K562 (cell line): ENCODE data around the gene ENDOG. TPM values are rescaled to one million over a fixed set of nuclear protein-coding genes. Genes with fewer than 3 reads are reported as not detected.

Source experiments
- ATF3 ChIP-seq, 2 experiments: fragments of 450-650 bp in 1 of 2; sonication (generic) in 1 of 2; formaldehyde crosslinking in 1 of 2; IDR thresholded peaks in 1 of 2; conservative IDR thresholded peaks in 1 of 2; 2 replicates each; pipeline versions ENCODE4 v1.6.1 to v1.8.1; 2016 to 2023; ENCODE audit warnings: mild to moderate bottlenecking in 2 of 2, moderate library complexity in 2 of 2, inconsistent platforms in 1 of 2, missing genetic modification reagents in 1 of 2
- CC2D1A ChIP-seq: fragments of 450-650 bp; IDR thresholded peaks from 2 replicates; pipeline ENCODE4 v1.6.1; 2017; ENCODE audit warnings: mild to moderate bottlenecking
- HCFC1 ChIP-seq: IDR thresholded peaks from 2 replicates; pipeline ENCODE4 v1.6.1; 2012; ENCODE audit warnings: low read depth, low read length, improper control_type of control experiment
- L3MBTL2 ChIP-seq: fragments of 450-650 bp; IDR thresholded peaks from 2 replicates; pipeline ENCODE4 v1.6.1; 2016; ENCODE audit warnings: mild to moderate bottlenecking, moderate library complexity
- MAFF ChIP-seq: IDR thresholded peaks from 2 replicates; pipeline ENCODE4 v1.6.1; 2012; ENCODE audit warnings: low read length, improper control_type of control experiment
- MCM2 ChIP-seq: fragments of 450-650 bp; IDR thresholded peaks from 2 replicates; pipeline ENCODE4 v1.6.1; 2017; ENCODE audit warnings: low read depth, mild to moderate bottlenecking
- MTA3 ChIP-seq: fragments of 450-650 bp; formaldehyde crosslinking; IDR thresholded peaks from 2 replicates; pipeline ENCODE4 v1.6.1; 2017; ENCODE audit warnings: mild to moderate bottlenecking, borderline replicate concordance
- NR3C1 ChIP-seq: sonication (generic); formaldehyde crosslinking; IDR thresholded peaks from 2 replicates; pipeline ENCODE4 v1.8.1; 2022; ENCODE audit warnings: missing genetic modification reagents
- PHF8 ChIP-seq: fragments of 200-600 bp; sonication (generic); IDR thresholded peaks from 2 replicates; pipeline ENCODE4 v1.6.1; 2012; ENCODE audit warnings: mixed run types, mild to moderate bottlenecking, inconsistent platforms, low read length, moderate library complexity, borderline replicate concordance
- SREBF2 ChIP-seq: sonication (generic); formaldehyde crosslinking; IDR thresholded peaks from 2 replicates; pipeline ENCODE4 v1.4.0; 2020; ENCODE audit warnings: mild to moderate bottlenecking, missing genetic modification reagents
- ZEB2 ChIP-seq: fragments of 450-650 bp; IDR thresholded peaks from 2 replicates; pipeline ENCODE4 v1.6.1; 2016
- ZNF324 ChIP-seq: fragments of 250-450 bp; sonication (Bioruptor Pico); IDR thresholded peaks from 2 replicates; pipeline ENCODE4 v1.4.0; 2020; ENCODE audit warnings: mild to moderate bottlenecking
- polyA plus RNA-seq, 8 experiments: library from polyadenylated mRNA; depleted of rRNA in 4 of 8; stranded (reverse) in 5 of 8; unstranded in 3 of 8; fragments of >200 nt; fragmentation: Nextera tagmentation in 2 of 8; fragmentation: Illumina TruSeq in 1 of 8; extraction: Ambion mirVana in 2 of 8; extraction: Trizol in 1 of 8; gene quantifications; 2 replicates each; pipeline versions ENCODE4 v1.2.1 to v1.2.3, GENCODE V29; 2011 to 2014; ENCODE audit warnings: inconsistent platforms in 1 of 8, missing spikeins in 1 of 8
- total RNA-seq, 7 experiments: library from RNA; depleted of rRNA in 6 of 7; stranded (reverse); fragments of >200 nt in 6 of 7; fragmentation: Illumina TruSeq in 2 of 7; extraction: Trizol in 2 of 7; gene quantifications; 2 replicates each; pipeline versions ENCODE4 v1.2.1 to v1.2.3, GENCODE V29; 2011 to 2021; ENCODE audit warnings: low replicate concordance in 1 of 7
- TF ChIP-seq, protein P1 (sequence below), 3 experiments: fragments of 200-800 bp in 1 of 3; fragments of 250-450 bp in 1 of 3; fragments of 450-650 bp in 1 of 3; sonication (Bioruptor Pico) in 1 of 3; sonication (Bioruptor generic) in 1 of 3; formaldehyde crosslinking in 1 of 3; IDR thresholded peaks; 2 replicates each; pipeline versions ENCODE4 v1.6.1 to v1.8.0; 2016 to 2022; ENCODE audit warnings: mild to moderate bottlenecking in 2 of 3, missing genetic modification characterization in 2 of 3, missing compliant biosample characterization in 1 of 3, moderate library complexity in 1 of 3
- TF ChIP-seq, protein P2 (sequence below): fragments of 150-350 bp; conservative IDR thresholded peaks from 2 replicates; pipeline ENCODE4 v1.6.1; 2014; ENCODE audit warnings: low read length
- TF ChIP-seq, protein P3 (sequence below), 2 experiments: IDR thresholded peaks in 1 of 2; conservative IDR thresholded peaks in 1 of 2; 2 replicates each; pipeline ENCODE4 v1.6.1; 2016; ENCODE audit warnings: low read depth in 2 of 2, mild to moderate bottlenecking in 1 of 2, missing compliant biosample characterization in 1 of 2, missing genetic modification characterization in 1 of 2, moderate library complexity in 1 of 2

Gene ENDOG
- total and polyA plus RNA-seq, 9 of the 15 experiments (the other 6 are each of a cell fraction or from before 2014, with no cell fraction given) = 1.2 to 91.0 (median 25.5) TPM

GRCh38 chr9:128829477-128830251, 11.4 kb downstream of the ENDOG start, which contains the start of gene SPOUT1 (continued):
- TF ChIP-seq, protein P1, sequence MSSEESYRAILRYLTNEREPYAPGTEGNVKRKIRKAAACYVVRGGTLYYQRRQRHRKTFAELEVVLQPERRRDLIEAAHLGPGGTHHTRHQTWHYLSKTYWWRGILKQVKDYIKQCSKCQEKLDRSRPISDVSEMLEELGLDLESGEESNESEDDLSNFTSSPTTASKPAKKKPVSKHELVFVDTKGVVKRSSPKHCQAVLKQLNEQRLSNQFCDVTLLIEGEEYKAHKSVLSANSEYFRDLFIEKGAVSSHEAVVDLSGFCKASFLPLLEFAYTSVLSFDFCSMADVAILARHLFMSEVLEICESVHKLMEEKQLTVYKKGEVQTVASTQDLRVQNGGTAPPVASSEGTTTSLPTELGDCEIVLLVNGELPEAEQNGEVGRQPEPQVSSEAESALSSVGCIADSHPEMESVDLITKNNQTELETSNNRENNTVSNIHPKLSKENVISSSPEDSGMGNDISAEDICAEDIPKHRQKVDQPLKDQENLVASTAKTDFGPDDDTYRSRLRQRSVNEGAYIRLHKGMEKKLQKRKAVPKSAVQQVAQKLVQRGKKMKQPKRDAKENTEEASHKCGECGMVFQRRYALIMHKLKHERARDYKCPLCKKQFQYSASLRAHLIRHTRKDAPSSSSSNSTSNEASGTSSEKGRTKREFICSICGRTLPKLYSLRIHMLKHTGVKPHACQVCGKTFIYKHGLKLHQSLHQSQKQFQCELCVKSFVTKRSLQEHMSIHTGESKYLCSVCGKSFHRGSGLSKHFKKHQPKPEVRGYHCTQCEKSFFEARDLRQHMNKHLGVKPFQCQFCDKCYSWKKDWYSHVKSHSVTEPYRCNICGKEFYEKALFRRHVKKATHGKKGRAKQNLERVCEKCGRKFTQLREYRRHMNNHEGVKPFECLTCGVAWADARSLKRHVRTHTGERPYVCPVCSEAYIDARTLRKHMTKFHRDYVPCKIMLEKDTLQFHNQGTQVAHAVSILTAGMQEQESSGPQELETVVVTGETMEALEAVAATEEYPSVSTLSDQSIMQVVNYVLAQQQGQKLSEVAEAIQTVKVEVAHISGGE (CRISPR knock-in tag; IDR thresholded peaks at IDR 0.05) = peak in 1 of 3 experiments; percentile 66; a peak in 2 of 6 replicates
- TF ChIP-seq SREBF2 (no peak), NR3C1 (CRISPR knock-in tag) (0 out of 2 replicates have a peak, but pooled peaks have one; percentile 33), ZEB2 (no peak), L3MBTL2 (peak; percentile 93), HCFC1 (peak; percentile 36; the same call in 1 of the 2 replicates), ATF3 (IDR thresholded peaks at IDR 0.05) (no peak), ATF3 (CRISPR knock-in tag; conservative IDR thresholded peaks at IDR 0.05) (no peak), CC2D1A (no peak), MCM2 (no peak), MTA3 (no peak), PHF8 (peak; percentile 90; the same call in 1 of the 2 replicates), MAFF (no peak), ZNF324 (CRISPR knock-in tag) (no peak)
- TF ChIP-seq, protein P2, sequence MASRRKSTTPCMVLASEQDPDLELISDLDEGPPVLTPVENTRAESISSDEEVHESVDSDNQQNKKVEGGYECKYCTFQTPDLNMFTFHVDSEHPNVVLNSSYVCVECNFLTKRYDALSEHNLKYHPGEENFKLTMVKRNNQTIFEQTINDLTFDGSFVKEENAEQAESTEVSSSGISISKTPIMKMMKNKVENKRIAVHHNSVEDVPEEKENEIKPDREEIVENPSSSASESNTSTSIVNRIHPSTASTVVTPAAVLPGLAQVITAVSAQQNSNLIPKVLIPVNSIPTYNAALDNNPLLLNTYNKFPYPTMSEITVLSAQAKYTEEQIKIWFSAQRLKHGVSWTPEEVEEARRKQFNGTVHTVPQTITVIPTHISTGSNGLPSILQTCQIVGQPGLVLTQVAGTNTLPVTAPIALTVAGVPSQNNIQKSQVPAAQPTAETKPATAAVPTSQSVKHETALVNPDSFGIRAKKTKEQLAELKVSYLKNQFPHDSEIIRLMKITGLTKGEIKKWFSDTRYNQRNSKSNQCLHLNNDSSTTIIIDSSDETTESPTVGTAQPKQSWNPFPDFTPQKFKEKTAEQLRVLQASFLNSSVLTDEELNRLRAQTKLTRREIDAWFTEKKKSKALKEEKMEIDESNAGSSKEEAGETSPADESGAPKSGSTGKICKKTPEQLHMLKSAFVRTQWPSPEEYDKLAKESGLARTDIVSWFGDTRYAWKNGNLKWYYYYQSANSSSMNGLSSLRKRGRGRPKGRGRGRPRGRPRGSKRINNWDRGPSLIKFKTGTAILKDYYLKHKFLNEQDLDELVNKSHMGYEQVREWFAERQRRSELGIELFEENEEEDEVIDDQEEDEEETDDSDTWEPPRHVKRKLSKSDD = 0 out of 2 replicates have a peak, but pooled peaks have one; percentile 24
- TF ChIP-seq, protein P3, sequence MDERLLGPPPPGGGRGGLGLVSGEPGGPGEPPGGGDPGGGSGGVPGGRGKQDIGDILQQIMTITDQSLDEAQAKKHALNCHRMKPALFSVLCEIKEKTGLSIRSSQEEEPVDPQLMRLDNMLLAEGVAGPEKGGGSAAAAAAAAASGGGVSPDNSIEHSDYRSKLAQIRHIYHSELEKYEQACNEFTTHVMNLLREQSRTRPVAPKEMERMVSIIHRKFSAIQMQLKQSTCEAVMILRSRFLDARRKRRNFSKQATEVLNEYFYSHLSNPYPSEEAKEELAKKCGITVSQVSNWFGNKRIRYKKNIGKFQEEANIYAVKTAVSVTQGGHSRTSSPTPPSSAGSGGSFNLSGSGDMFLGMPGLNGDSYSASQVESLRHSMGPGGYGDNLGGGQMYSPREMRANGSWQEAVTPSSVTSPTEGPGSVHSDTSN (CRISPR knock-in tag; IDR thresholded peaks at IDR 0.05; ENCODE audit: low read depth) = no peak
- TF ChIP-seq, protein P3 (tag; conservative IDR thresholded peaks at IDR 0.05; ENCODE audit: low read depth) = no peak
